Activated CD4-positive, alpha-beta T cell treated with anti-CD3 and anti-CD28 coated beads, Interleukin-2, amount 50 U/mL, for 24 hours (primary cell): ENCODE results near the gene SND1.
"Not testable (repeated sequence)": the region's sequence is repeated elsewhere in the genome, so short reads cannot be mapped to it uniquely, and the experiment has no call there.

Experiments used
- DNase-seq, 2 donors: peaks; one replicate each; pipeline ENCODE4 v3.0.0-alpha.2; 2020; ENCODE audit warnings: low read depth in 1 of 2, low spot score in 1 of 2

Gene SND1

DNA sequence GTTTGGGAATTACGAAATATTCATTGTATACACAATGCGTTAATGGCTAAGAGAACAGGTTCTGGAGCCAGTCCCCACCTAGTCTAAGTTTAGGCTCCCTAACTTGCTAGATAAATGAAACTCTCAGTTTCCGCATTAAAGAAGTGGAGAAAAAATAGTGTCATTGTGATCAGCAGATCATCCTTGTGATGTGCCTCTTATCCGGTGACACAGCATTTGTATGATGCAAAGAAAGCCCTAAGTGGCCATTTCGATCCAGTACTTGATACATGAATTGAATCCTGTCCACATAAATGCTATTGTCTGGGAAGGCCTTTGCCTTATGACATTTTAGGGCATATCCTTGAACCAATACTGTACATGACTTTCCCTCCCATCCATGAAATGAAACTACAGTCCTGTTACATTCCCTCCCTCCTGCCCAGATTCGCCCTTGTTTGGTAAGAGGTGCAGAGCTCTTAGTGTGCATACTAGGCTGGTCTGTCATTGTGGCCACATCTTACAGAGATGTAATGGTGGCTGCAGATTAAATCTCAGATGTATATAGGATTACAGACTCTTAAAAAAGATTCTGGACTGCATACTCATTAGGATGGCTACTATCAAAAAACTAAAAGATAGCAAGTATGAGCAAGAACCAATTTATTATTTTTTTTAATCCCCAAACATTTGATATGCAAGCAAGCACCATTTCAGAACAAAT lies 298.4 kb downstream of the SND1 start:
- no peak for DNase-seq

DNA sequence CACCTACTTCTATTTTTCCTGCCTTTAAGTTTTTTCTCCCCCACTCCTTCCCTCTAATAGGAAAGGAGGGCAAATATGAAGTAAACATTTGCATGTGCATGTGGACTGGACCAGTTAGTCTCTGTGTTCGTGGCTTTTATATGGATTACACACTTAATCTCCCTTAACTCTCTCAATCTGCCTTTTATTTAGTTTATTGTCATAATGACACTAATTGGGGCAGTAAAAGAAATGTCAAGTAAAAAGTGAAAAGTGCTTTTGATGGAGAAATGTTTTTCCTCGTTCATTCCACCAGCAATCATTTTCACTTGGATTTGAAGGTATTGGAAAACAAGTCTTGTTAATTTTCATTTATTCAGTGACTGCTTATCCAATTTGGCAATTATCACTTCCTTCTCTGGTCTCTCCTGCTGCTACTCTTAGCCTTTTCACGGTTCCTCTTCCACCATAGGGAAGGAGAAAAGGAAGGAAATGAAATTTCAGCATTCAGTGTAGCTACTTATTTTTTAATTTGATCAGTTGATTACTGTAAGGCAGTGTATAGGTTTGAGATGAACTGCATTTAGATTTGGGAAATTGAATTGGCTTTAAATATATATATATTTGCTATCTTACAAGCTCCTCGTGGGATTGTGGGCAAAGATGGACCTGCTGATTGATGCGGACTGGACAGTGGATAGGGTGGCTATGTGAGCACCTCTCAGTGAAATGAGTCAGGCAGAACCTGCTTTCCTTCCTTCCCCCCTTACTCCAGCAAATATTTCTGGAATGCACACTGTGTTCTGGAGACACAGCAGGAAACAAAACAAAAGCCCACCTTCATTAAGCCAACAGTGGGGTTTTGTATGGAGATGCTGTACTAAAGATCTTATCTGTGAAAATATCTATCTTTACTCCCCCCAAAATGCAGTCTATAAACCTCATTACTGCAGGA lies 301.7 kb downstream of the SND1 start:
- DNase-seq = no peak

DNA sequence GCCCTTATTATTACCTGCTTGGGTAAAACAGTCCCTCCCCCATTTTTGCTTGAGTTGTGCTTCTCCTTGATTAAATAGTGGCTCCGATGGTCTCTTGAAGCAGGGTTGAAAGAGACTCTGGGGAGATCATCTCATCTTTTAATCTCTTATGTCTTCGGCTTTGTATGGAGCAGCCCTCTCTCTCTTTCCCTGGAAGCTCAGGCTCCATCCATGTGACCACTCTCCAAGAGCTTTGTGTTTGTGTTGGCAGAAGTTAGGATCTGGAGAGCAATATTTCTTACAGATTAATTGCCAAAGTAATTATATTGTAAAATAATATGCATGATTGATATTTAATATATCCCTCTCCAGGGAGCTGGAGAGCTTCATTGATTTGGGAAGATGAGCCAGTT lies 302.4 kb downstream of the SND1 start:
- no peak for DNase-seq

DNA sequence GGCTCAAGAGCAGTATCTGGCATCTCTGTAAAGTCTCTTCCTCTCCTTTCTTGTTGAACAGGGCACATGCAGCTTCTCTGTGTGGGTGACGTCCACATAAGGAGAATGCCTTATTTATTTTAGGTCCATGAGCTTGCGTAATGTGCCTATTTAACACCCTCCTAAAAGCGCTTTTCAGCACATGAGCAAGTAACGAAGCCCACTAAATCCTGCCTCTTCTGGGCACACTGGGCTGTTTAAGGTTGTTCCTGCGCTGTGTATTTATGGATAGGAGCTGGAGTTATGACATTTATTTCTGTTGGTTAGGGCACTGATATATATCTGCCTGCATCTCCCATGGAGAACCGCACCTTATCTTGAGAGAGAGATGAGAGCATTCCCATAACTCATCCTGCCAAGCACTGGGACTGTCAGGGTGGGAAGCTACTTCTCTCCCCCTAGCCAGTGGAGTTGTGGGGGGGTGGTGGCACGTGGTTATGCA lies 303.1 kb downstream of the SND1 start:
- DNase-seq = no peak

DNA sequence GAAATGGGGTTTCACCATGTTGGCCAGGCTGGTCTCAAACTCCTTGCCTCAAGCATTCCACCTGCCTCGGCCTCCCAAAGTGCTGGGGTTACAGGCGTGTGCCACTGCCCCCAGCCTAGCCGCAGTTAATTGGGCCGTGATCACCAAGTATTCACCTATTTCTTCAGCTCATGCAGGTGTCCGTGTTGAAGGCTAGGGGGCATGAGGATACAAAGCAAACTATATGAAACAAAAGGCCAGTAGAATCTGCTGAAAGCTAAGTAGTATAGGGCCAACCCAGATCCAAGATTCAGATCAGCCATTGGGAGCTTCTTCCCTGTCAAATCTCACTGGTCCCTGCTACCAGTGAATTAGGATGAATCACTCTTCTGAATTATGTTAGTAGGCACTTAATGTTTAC lies 305.9 kb downstream of the SND1 start:
- DNase-seq = no peak

DNA sequence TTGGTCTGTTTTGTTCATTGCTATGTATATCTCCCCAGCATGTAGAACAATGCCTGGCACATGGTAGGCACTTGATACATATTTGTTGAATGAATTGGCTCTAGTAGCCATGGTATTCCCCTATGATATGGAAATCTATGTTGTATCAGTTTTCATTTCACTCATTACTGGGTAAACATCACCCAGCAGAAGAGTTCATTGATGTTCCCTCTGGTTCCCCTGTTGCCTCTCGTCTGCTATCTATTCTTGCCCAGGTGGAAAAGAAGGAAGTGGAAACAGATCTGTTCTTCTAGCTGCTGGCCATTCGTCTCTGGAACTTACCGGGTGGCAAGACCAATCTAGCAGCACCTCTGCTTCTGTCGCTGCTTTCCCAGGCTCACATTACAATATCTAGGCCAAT lies 307.8 kb downstream of the SND1 start:
- DNase-seq = no peak

DNA sequence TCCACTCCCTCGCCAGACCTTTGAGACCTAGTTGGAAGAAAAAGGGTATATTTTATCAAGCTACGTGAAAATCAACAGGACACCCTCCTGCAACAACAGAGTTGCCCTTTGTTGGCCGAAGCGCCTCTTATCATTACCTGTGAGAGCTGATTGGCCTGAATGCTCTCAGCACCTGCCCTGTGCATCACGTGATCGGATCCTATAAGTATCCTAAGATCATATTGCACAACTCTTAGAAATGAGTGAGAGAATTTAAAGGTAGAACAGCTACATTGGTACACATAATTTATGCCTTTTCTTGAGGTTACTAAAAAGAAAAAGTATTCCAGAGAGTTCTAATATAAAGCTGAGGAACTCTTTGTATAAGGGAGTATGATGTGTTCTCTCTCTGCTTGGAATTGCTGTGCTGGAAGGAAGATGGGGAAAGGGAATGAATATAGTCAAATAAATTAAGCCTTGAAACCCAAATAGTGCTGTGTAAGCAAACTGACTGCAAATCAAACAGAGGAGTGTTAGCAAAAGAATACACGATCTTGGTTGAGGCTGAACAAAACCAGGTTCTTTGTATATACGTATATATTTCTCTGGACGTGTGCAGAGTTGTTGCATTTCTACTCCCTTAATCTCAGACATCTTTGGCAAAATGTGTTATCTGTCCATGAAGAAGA lies 309.9 kb downstream of the SND1 start:
- no peak for DNase-seq

DNA sequence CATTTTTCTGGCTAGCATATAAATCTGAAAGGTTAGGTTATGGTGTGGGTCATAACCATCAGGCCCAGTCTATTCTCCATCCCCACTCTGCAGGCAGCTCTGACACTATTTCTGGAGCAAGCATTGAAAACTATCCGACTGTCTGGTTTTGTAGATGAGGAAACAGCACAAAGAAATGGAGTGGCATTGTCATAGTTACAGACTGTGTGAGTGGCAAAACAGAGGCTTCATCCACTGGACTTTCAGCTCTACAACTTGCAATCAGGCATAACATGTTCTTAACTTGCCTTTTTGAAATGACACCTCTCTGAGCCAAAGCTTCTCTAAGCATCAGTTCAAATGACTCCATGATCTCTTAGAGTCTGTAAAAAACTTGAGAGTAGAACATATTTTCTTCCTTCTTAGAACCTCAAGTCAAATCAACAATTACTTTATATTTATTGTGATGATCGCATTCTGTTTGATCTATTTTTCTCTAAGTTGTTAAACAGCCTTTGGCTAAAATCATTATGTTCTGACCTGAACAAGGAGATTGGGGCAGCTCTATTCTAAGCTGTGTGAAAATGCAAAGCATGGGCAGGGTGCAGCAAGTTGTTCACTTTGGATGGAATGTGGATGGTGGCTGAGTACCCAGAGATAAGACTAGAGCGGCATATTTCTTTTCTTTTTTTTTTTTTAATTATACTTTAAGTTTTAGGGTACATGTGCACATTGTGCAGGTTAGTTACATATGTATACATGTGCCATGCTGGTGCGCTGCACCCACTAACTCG lies 310.8 kb downstream of the SND1 start:
- DNase-seq = no peak

DNA sequence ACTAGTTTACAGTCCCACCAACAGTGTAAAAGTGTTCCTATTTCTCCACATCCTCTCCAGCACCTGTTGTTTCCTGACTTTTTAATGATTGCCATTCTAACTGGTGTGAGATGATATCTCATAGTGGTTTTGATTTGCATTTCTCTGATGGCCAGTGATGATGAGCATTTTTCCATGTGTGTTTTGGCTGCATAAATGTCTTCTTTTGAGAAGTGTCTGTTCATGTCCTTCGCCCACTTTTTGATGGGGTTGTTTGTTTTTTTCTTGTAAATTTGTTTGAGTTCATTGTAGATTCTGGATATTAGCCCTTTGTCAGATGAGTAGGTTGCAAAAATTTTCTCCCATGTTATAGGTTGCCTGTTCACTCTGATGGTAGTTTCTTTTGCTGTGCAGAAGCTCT lies 311.9 kb downstream of the SND1 start:
- DNase-seq = not testable (repeated sequence)

DNA sequence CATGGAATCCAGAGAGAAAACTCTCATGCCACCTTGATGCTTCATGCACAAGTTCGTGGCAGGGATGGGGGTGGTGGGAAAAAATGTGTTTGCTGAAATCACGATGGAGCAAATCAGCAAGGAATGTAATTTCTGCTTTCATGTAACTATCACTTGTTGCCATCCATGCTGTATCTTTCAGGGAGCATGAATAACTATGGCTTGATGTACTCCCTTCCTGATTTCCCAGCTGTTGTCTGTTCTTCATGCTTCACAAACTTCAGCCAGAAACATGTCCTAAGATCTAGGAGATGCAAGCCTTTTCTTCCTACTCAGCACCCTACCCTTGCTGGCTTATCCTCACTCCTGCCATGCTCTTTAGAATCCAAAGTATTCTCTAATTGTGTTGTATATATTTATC lies 315.3 kb downstream of the SND1 start:
- no peak for DNase-seq

DNA sequence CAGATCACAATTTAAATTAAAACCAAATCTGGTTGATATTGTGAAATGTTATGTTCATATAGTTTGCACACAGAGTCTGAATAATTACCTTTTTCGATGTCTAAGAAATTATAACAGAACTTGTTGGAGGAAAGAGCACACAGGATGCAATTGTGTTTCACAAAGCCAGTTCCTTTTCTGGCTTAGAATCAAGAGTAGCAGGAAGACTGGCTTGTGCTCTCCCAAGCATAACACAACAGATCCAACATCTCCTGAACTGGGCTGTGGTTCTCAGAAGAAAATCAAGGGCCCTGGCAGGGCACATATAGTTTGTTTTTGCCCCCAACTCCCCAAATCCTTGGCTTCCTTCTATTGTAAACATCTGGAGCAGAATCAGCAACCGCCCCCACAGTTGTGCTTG lies 316.6 kb downstream of the SND1 start:
- DNase-seq = no peak

DNA sequence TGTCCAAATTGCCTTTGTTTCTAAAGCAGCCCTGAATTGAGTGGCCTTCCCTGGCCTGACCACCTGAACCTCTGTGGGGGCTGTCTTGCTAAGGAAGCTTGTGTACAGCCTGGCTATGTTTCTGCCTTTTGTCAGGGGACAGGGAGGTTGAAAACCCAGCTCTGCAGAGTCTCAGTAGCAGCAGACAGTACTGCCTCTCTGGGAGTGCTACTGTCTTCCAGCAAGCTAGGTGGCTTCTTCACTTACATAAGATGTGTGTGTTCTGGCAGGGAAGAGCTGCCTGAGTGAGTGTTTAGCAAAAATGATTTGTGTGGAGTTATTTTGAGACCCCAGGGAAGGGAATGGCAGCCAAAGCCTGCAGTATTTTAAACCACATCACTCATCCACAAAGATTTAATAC lies 321.8 kb downstream of the SND1 start:
- DNase-seq = no peak

DNA sequence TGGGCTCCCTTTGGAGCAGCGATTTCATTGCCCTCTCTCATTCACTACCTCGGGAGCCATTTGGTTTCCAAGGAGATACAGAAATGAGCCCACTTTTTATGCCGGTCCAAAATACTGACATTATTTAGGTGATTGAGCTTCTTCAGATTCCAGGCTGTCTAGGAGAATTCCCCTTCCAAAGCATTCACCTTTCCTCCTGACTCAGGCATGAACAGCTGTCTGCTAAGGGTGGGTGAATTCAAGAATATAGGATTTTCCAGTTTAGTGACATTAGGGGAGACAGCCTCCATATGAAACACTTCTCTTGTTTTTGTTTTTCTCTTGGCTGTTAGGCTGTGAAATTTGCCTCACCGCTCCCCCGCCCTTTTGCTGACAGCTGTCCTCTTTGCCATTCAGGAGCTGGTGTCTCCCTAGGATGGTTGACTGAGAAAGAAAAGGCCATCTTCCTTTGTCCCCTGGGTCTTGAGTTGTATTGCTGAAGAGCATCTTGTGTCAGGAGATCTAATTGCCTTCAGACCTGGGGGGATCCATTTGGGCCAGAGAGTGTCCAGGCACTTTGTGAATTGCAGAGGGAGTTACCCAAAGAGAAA lies 322.5 kb downstream of the SND1 start:
- DNase-seq = no peak

DNA sequence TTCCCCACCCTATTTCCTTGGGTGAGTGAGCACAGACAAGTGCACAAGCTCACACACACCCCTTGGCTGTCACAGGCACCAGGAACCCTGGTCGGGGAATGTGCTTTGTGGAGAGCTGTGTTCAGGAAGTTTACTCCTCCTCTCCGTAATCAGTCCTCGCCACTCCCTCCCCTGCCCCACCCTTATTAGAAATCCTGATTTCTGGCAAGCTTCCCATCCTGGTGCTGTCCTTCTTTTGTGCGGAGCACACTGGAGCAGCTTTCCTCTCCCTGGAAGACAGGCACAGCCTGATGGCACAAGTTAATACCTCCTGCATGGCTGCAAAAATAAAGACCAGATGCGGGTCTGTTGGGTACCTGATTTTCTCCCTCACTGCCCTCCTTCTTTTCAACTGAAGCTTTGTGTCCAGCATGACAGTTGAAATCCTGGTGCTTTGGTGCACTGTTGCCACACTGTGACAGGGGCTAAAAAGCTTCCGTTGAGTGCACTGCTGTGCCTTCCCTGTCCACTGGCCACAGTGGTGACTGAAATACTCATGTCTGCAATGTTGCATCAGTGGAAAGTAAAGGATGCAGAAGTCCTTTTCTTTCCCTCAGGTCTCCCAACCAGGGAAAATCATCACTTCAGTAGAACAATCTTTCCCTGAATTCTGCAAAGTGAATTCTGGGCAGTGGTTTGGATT lies 324.2 kb downstream of the SND1 start:
- no peak for DNase-seq

DNA sequence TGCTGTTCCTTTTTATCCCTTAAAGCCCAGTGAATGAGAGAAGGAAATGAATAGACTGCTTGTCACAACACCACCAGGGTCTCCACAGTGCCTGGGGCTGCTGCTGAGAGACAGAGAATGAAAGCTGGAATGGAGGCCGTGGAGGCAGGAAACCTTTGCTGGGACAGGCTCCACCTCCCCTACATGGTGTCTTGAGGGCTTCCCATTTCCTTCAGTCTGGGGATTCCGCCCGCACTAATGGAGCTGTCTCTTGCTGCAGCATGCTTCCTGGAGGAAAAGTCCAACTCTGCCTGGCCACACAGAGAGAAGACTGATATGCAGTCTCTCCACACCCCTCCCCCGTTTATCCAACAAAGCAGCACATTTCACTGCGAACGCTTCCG lies 324.7 kb downstream of the SND1 start:
- no peak for DNase-seq

DNA sequence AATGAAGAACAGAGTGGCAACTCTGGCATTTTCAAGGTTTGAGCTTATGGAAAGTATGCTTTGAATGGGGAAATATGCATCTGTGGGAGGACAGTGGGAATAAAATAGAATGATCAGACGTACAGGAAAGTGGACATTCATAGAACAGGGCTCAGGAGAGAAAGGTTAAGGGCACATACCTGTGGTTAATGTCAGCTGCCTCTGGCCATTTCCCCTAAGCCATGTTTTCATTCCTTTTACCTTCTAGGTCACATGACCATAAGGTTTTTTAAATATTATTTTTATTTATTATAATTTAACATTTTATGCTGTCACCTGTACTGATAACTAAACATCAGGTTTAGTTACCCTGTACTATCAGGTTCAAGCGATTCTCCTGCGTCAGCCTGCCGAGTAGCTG lies 326.4 kb downstream of the SND1 start:
- DNase-seq = no peak

DNA sequence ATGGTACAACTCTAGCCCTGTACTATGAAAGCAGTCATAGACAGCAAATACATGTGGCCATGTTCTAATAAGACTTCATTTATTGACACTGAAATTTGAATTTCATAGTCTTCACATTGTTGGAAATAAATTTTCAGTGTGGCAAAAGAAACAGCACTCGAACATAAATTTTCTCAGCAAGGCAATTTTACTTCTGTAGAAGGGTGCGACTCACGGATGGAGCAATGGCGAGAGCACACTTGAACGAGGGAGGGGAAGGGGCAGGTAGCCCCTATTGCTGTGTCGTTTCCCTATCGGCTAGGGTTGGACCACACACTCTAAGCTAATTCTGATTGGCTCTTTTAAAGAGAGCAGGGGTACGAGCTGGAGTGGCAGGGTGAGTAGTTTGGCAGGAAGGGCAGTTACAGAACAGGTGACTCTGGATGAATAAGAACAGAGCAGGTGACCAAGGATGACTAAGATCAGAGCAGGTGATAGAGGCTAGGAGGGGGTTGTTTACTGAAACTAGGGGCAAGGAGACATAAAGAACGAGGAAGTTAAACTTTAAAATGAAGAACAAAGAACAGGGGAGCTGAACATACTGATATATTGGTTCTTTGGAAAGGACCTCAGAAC lies 327.2 kb downstream of the SND1 start:
- DNase-seq = no peak

DNA sequence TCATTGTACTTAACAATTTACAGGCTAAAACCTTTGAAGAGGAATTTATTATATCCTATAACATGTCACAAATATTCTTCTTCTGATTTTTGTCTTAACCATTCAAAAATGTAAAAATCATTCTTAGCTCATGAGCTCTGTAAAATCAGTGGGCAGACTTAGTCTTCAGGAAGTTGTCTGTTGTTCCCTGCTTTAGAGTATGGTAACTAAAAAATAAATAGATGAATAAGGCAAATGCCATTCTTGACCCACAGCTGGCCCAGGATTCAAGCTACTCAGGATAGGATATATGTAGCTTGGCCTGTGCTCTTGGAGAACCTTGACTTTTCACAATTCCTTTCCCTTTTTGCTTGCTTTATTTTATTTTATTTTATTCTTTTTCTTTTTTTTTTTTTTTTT lies 327.7 kb downstream of the SND1 start:
- no peak for DNase-seq

DNA sequence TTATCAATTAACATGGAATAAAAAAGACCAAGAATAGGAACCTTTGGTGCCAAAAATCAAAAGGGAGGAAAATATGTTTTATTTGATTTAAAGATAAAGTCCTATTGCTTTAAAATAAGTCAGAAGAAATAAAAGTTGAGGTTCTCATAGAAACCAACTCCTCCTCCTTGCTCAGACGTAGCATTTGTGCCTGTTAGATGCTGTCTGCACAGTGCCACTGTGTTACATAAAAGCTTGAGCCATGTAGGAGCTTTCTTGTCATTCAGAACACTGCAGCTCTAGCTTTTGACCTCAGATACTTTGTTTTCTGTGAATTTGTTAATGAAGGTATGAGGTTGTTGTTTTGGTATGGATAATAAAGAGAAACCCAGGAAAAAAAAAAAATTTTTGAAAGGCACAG lies 328.9 kb downstream of the SND1 start:
- no peak for DNase-seq

DNA sequence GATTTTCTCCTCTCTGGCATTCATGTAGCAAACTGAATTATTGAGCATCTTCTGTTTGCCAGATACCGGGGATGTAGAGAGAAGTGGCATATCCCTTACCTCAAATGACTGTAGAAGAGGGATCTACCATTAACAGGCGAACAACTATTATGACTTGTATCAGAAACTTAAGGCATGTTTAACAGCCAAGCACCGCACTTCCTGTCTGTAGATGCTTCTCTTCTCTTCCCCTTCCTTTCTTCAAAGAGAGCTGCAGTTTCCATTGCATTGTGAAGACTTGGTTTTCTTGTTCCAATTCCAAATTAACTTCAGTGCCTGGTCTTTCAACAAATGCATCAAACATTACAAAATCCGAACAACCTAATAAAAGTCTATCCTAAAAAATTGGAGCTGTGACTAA lies 330.0 kb downstream of the SND1 start:
- DNase-seq = no peak
